HEK293 (cell line): ENCODE measurements around the gene ZNF324.
"Not testable (repeated sequence)": the region's sequence is repeated elsewhere in the genome, so short reads cannot be mapped to it uniquely, and the experiment has no call there.

Experiments used
- CTCF ChIA-PET: fragments of 350-600 bp; formaldehyde crosslinking; extraction: SDS; loops from one replicate; lab custom pipeline; 2021; ENCODE audit warnings: antibody characterized with exemption; lab: Yijun Ruan, JAX
- POLR2A ChIA-PET: fragments of 300-600 bp; formaldehyde crosslinking; extraction: SDS; loops from one replicate; lab custom pipeline; 2020; ENCODE audit warnings: antibody characterized with exemption, inconsistent platforms; lab: Yijun Ruan, JAX
- H3K27ac ChIP-seq: fragments of 200-500 bp; sonication (Bioruptor generic); 2 replicates; pipeline ENCODE4 v1.5.1; 2014; ENCODE audit warnings: low read depth, low read length, control low read depth, inconsistent platforms; ENCODE audit errors: extremely low read depth
- H3K36me3 ChIP-seq, 2 experiments: fragments of 200-500 bp in 1 of 2; sonication (Bioruptor generic) in 1 of 2; 1 replicate in 1 of 2; 2 replicates in 1 of 2; pipeline ENCODE4 v1.5.1; 2014 to 2017; ENCODE audit warnings: inconsistent platforms in 2 of 2, low read length in 2 of 2; ENCODE audit not compliant: control insufficient read depth in 2 of 2, insufficient read depth in 1 of 2
- H3K4me1 ChIP-seq: fragments of 200-500 bp; sonication (Bioruptor generic); 2 replicates; pipeline ENCODE4 v1.5.1; 2014; ENCODE audit warnings: mild to moderate bottlenecking, low read length, inconsistent platforms; ENCODE audit not compliant: control insufficient read depth, insufficient read depth
- H3K4me3 ChIP-seq: 2 replicates; pipeline ENCODE4 v1.5.1; 2011; ENCODE audit warnings: low read depth, mild to moderate bottlenecking, control low read depth, low read length, moderate library complexity
- H3K9me3 ChIP-seq: fragments of 200-500 bp; sonication (Bioruptor generic); 2 replicates; pipeline ENCODE4 v1.5.1; 2014; ENCODE audit warnings: low read depth, low read length, inconsistent platforms; ENCODE audit not compliant: control insufficient read depth, insufficient read depth
- GLIS2 ChIP-seq: fragments of 450-650 bp; formaldehyde crosslinking; IDR thresholded peaks from 2 replicates; pipeline ENCODE4 v1.5.1; 2016; ENCODE audit warnings: missing biosample characterization, missing genetic modification characterization
- HOXD13 ChIP-seq: sonication (generic); formaldehyde crosslinking; IDR thresholded peaks from 2 replicates; pipeline ENCODE4 v1.8.0; 2022; ENCODE audit warnings: missing genetic modification reagents, borderline replicate concordance
- INSM2 ChIP-seq: fragments of 450-650 bp; formaldehyde crosslinking; IDR thresholded peaks from 2 replicates; pipeline ENCODE4 v1.5.1; 2016; ENCODE audit warnings: missing biosample characterization, missing genetic modification characterization
- KLF16 ChIP-seq: fragments of 450-650 bp; formaldehyde crosslinking; IDR thresholded peaks from 2 replicates; pipeline ENCODE4 v1.5.1; 2017; ENCODE audit warnings: missing biosample characterization, missing genetic modification characterization
- SETDB1 ChIP-seq: IDR thresholded peaks from one replicate; pipeline ENCODE4 v1.6.1; 2017; ENCODE audit warnings: mild to moderate bottlenecking, low read length, moderate library complexity, mixed read lengths; ENCODE audit not compliant: insufficient read length
- TRIM28 ChIP-seq: IDR thresholded peaks from 2 replicates; pipeline ENCODE4 v1.6.1; 2011; ENCODE audit warnings: low read length, control low read depth, borderline replicate concordance
- ZBTB11 ChIP-seq: fragments of 450-650 bp; formaldehyde crosslinking; conservative IDR thresholded peaks from 2 replicates; pipeline ENCODE4 v1.5.1; 2016; ENCODE audit warnings: low read depth, missing biosample characterization, missing genetic modification characterization
- ZBTB17 ChIP-seq: fragments of 450-650 bp; formaldehyde crosslinking; IDR thresholded peaks from 2 replicates; pipeline ENCODE4 v1.5.1; 2016; ENCODE audit warnings: missing biosample characterization, missing genetic modification characterization
- ZFP37 ChIP-seq: fragments of 450-650 bp; formaldehyde crosslinking; IDR thresholded peaks from 2 replicates; pipeline ENCODE4 v1.5.1; 2016; ENCODE audit warnings: missing biosample characterization, missing genetic modification characterization
- ZNF366 ChIP-seq: fragments of 450-650 bp; formaldehyde crosslinking; conservative IDR thresholded peaks from 2 replicates; pipeline ENCODE4 v1.5.1; 2016; ENCODE audit warnings: missing biosample characterization, missing genetic modification characterization
- ZNF391 ChIP-seq: fragments of 450-650 bp; formaldehyde crosslinking; IDR thresholded peaks from 2 replicates; pipeline ENCODE4 v1.5.1; 2016; ENCODE audit warnings: low read depth, missing biosample characterization, missing genetic modification characterization, borderline replicate concordance
- ZNF398 ChIP-seq: fragments of 450-650 bp; formaldehyde crosslinking; IDR thresholded peaks from 2 replicates; pipeline ENCODE4 v1.5.1; 2017; ENCODE audit warnings: missing biosample characterization, missing genetic modification characterization
- ZNF510 ChIP-seq: fragments of 450-650 bp; formaldehyde crosslinking; IDR thresholded peaks from 2 replicates; pipeline ENCODE4 v1.5.1; 2018; ENCODE audit warnings: mild to moderate bottlenecking, missing genetic modification characterization, missing biosample characterization; ENCODE audit not compliant: insufficient replicate concordance
- ZNF549 ChIP-seq: fragments of 450-650 bp; IDR thresholded peaks from 2 replicates; pipeline ENCODE4 v1.5.1; 2018; ENCODE audit warnings: missing biosample characterization, missing genetic modification characterization, mild to moderate bottlenecking, inconsistent platforms, moderate library complexity
- ZNF585B ChIP-seq: fragments of 450-650 bp; formaldehyde crosslinking; IDR thresholded peaks from 2 replicates; pipeline ENCODE4 v1.5.1; 2016; ENCODE audit warnings: missing biosample characterization, missing genetic modification characterization
- ZNF76 ChIP-seq: fragments of 450-650 bp; formaldehyde crosslinking; IDR thresholded peaks from 2 replicates; pipeline ENCODE4; 2016; ENCODE audit warnings: low read depth, missing biosample characterization, missing genetic modification characterization, borderline replicate concordance
- ZNF768 ChIP-seq: fragments of 450-650 bp; formaldehyde crosslinking; IDR thresholded peaks from 2 replicates; pipeline ENCODE4 v1.5.1; 2018; ENCODE audit warnings: missing biosample characterization, mild to moderate bottlenecking, missing genetic modification characterization
- ZNF777 ChIP-seq: fragments of 450-650 bp; formaldehyde crosslinking; IDR thresholded peaks from 2 replicates; pipeline ENCODE4 v1.5.1; 2017; ENCODE audit warnings: missing biosample characterization, missing genetic modification characterization, borderline replicate concordance

The ZNF324 gene

GRCh38 chr19:58448860-58449259, 18.0 kb upstream of the ZNF324 start:
- H3K9me3 ChIP-seq, H3K4me1 ChIP-seq, H3K27ac ChIP-seq, CTCF ChIA-PET, H3K36me3 ChIP-seq, H3K4me3 ChIP-seq, POLR2A ChIA-PET: not testable (repeated sequence)
- TF ChIP-seq ZNF585B (peak; percentile 98), SETDB1 (peak; percentile 83), ZNF549 (peak; percentile 30; the same call in 1 of the 2 replicates)

- POLR2A ChIA-PET, result interaction anchor here (2.0 to 2.5 kb wide), 2 partner anchors 25 to 42 kb away, joined by 9 to 23 read pairs; partner anchors contain the start of gene ZNF584
- H3K9me3 ChIP-seq, H3K4me1 ChIP-seq, H3K4me3 ChIP-seq, H3K27ac ChIP-seq: not testable (repeated sequence)
- peaks cover 3 to 15% of the 10 kb centered on the region in 2 experiments; a peak in 2 of 3 replicates for H3K36me3 ChIP-seq
- CTCF ChIA-PET, result interaction anchor here (0.7 to 1.8 kb wide), 3 partner anchors 14 to 69 kb away, joined by 3 to 6 read pairs (median 4); partner anchors contain the start of gene ZBTB45
Observed at GRCh38 chr19:58449980-58450379, 16.9 kb upstream of the ZNF324 start.

- Histone ChIP-seq H3K9me3 (no peaks in the 10 kb centered on the region), H3K4me3 (peak overlapping the region; percentile 93), H3K36me3 (peaks cover 3 to 16% of the 10 kb centered on the region in 2 experiments; a peak in 2 of 3 replicates), H3K27ac (no peak overlapping the region), H3K4me1 (peaks cover 7% of the 10 kb centered on the region; the same call in 1 of the 2 replicates)
- ChIA-PET CTCF (interaction anchor here (0.7 to 1.8 kb wide), 4 partner anchors 15 to 68 kb away, joined by 3 to 6 read pairs (median 4); partner anchors contain the start of gene ZBTB45), POLR2A (interaction anchor here (0.6 to 2.5 kb wide), 21 partner anchors 8 to 124 kb away, joined by 3 to 23 read pairs (median 4); partner anchors contain the start of genes TRIM28, ZBTB45, ZNF497 and ZNF584)
- TF ChIP-seq ZBTB17 (tag by site-specific recombination), result peak; percentile 64; the same call in 1 of the 2 replicates
- TF ChIP-seq ZNF391 (tag by site-specific recombination), result no peak
- no peak for TF ChIP-seq INSM2 (tag by site-specific recombination)
- TF ChIP-seq ZNF366 (tag by site-specific recombination), result peak; percentile 52; the same call in 1 of the 2 replicates
- TF ChIP-seq ZNF768 (tag by site-specific recombination), result peak; percentile 4; the same call in 1 of the 2 replicates
Observed at GRCh38 chr19:58450856-58451357, 16.0 kb upstream of the ZNF324 start.

- Histone ChIP-seq H3K4me1 (peaks cover 7% of the 10 kb centered on the region; the same call in 1 of the 2 replicates), H3K4me3 (peak within 1 kb of the TSS; percentile 93), H3K27ac (peak within 1 kb of the TSS; percentile 38; the same call in 1 of the 2 replicates), H3K36me3 (peaks cover 3 to 22% of the 10 kb centered on the region in 2 experiments; a peak in 2 of 3 replicates), H3K9me3 (no peaks in the 10 kb centered on the region)
- POLR2A ChIA-PET, result interaction anchor here (0.6 to 2.5 kb wide), 23 partner anchors 9 to 125 kb away, joined by 3 to 23 read pairs (median 4); partner anchors contain the start of genes TRIM28, ZBTB45, ZNF497 and ZNF584
- CTCF ChIA-PET, result interaction anchor here (0.7 to 1.8 kb wide), 2 partner anchors 41 to 67 kb away, joined by 3 to 4 read pairs; partner anchors contain the start of gene ZBTB45
- TF ChIP-seq ZNF76 (peak; percentile 87), HOXD13 (CRISPR knock-in tag) (no peak), ZNF777 (tag by site-specific recombination) (peak; percentile 21; the same call in 1 of the 2 replicates), ZNF398 (tag by site-specific recombination) (peak; percentile 65), KLF16 (tag by site-specific recombination) (peak; percentile 74; the same call in 1 of the 2 replicates), ZFP37 (0 out of 2 replicates have a peak, but pooled peaks have one; percentile 22), ZNF510 (tag by site-specific recombination) (no peak), ZBTB11 (tag by site-specific recombination) (peak; percentile 62), GLIS2 (tag by site-specific recombination) (peak; percentile 96), TRIM28 (no peak)
Observed at GRCh38 chr19:58451358-58452101, 15.3 kb upstream of the ZNF324 start, which contains the start of gene ZNF324B. Gene ZNF324B, plus strand, starts transcription at chr19:58451622. Its CDS starts 2,080 bp downstream, at chr19:58453702.
